GM12864 (cell line): ENCODE results near the gene COL27A1.

Source experiments
- DNase-seq: peaks from one replicate; pipeline ENCODE4 v3.0.0-alpha.2; 2011; ENCODE audit warnings: low read depth
- H3K4me3 ChIP-seq: 2 replicates; pipeline ENCODE4 v1.5.1; 2011; ENCODE audit warnings: mild to moderate bottlenecking, low read depth, low read length, control low read depth
- TF ChIP-seq, protein P1 (sequence below): IDR thresholded peaks from 2 replicates; pipeline ENCODE4 v1.5.1; 2011; ENCODE audit warnings: low read depth, mild to moderate bottlenecking, moderate library complexity, low read length, control low read depth, inconsistent platforms; ENCODE audit errors: missing control alignments

The COL27A1 gene

DNA sequence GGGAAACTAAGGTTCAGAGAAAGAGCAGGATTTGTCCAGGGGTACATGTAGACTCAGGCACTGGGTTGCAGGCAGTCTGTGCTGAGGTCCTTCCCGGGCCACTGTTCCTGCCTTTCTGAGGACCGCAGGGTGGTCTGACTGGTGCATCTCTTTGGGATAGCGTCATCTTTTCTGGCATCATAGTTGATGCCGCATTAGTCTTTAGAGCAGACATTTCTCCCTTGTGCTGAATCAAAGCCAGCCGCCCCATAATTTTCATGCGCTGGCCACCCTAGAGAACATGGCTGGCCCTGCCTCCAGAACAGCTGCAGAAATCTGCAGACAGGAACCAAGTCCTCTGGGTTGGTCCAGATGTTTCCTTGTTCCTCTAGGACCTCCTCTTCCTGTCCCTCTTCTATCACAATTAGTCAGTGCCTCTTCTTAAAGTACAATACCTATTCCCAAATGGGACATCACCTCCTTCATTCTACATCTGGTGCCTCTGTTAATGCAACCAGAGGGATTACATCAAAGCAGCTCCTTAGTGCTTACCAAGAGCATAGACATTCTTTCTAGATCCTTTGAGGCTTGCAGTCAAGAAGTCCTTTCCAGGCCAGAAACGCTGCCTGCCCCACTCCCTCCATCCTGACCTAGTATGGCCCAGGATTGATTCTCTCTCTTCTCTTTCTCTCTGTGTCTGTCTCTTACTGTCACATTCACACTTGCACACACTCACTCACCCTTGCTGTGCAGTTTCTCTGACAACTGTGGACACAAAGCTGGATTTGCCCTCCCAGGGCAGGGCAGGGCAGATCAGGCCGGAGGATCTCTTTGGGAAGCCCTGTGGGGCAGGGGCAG is 125.5 kb downstream of the COL27A1 start:
- H3K4me3 ChIP-seq = no peak overlapping the region
- TF ChIP-seq, protein P1, sequence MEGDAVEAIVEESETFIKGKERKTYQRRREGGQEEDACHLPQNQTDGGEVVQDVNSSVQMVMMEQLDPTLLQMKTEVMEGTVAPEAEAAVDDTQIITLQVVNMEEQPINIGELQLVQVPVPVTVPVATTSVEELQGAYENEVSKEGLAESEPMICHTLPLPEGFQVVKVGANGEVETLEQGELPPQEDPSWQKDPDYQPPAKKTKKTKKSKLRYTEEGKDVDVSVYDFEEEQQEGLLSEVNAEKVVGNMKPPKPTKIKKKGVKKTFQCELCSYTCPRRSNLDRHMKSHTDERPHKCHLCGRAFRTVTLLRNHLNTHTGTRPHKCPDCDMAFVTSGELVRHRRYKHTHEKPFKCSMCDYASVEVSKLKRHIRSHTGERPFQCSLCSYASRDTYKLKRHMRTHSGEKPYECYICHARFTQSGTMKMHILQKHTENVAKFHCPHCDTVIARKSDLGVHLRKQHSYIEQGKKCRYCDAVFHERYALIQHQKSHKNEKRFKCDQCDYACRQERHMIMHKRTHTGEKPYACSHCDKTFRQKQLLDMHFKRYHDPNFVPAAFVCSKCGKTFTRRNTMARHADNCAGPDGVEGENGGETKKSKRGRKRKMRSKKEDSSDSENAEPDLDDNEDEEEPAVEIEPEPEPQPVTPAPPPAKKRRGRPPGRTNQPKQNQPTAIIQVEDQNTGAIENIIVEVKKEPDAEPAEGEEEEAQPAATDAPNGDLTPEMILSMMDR = no peak
- no peak for DNase-seq

DNA sequence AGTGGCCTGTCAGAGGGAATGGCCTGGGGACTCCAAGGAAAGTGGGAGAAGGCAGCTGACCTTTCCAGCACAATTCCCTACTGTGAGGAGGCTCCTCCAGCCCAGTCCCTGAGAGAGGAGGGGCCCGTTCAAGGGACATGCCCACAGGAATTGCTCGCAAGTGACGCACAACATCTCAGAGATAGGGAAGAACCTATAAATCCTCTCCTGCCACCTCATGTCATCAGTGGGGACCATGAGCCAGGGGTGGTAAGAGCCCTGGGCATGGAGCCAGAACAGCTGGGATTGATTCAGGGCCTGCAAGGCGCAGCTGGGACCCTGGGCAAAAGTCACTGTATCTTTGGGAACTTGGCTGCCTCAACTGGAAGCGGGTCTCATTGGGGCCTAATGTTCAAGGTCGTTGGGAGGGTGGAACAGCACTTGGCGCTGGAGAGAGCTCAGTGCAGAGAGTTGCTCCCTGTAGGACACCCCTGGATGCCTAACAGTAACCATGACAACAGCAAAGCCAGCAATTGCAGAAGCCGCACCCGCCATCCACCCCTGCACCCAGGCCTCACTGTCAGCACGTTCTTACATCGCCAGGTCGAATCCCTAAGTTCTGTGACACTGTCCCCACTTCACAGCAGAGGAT is 126.3 kb downstream of the COL27A1 start:
- H3K4me3 ChIP-seq = no peak overlapping the region
- no peak for DNase-seq
- TF ChIP-seq, protein P1 = no peak

DNA sequence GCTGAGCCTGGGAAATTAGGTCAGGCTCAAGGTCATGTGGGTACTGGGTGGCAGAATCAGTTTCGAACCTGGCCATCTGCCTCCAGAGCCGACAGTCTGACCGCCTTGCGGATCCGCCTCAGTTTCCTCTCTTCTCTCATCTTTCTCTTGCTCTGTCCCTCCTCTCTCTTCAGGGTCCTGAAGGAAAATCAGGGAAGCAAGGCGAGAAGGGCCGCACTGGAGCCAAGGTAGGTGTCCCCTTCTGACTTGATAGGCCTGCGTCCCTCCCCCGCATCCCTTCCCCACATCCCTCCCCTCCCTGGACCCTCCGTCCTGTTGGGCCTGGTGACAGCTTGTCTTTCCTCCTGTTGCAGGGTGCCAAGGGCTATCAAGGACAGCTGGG is 126.8 kb downstream of the COL27A1 start:
- TF ChIP-seq, protein P1 = no peak
- DNase-seq = no peak
- no peak overlapping the region for H3K4me3 ChIP-seq

DNA sequence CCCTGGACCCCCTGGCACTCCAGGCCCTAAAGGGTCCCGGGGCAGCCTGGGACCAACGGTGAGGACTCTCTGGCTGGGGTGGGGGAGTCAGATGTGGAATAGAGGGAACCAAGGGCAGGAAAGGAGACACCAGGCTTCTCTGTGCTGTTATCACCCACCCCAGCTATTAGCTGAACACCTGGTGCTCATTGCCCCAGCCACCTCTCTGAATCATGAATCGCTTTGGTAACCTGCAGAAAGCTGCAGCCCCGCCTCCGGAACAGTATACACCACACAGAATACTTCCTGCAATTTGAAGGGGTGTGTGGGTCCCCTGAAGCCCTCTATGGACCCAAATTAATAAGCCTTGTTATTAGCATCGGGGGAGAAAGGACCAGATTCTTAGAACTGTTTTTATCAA is 127.2 kb downstream of the COL27A1 start:
- DNase-seq = no peak
- TF ChIP-seq, protein P1 = no peak
- H3K4me3 ChIP-seq = no peak overlapping the region

DNA sequence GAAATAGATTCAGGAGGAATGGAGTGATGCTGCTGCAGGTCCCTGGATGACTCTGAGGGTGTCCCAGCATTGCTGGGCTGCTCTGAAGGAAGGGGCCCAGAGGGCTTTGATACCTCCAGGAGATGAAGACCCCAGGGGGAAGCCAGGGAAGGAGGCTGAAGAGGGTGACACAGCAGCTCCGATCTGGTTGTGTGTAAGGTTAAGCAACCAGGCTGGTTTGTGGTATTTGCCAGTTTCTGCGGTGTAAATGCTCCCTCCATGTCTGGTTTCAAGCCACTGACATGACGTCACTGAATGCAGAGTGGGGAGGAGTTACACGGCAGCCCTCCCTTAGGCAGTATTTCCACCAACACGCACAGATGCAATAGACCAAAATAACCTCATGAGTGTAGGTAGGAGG is 127.6 kb downstream of the COL27A1 start:
- no peak for DNase-seq
- H3K4me3 ChIP-seq = no peak overlapping the region
- TF ChIP-seq, protein P1 = no peak

DNA sequence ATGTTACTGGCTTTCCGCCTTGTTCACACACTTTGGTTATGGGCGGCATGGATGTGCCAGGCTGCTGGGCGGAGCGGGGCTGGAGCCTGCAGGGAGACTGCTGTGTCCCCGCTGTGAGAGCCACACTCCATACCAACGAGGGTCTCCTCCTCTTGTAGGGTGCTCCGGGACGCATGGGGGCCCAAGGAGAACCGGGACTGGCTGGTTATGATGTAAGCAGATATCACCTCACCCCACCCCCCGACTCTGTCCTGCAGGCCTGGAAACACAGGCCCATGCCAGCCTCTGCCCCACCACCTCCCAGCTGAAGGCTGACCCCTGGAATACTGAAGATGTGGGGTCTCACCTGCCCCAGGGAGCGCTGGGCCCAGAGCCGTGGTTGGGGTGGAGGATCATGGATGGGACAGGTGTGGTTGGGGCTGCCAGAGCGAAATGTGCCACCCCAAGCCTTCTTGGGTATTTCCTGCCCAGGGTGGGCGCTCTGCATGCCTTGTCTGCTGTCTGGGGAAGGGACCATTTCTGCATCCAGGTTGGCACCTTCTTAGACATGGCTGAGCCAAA is 128.3 kb downstream of the COL27A1 start:
- DNase-seq = no peak
- no peak overlapping the region for H3K4me3 ChIP-seq
- TF ChIP-seq, protein P1 = no peak
